ENCODE results near the gene BTBD2.

Gene BTBD2

GRCh38 chr19:2048959-2049740 is 33.6 kb upstream of the BTBD2 start:
- DNase-seq (ENCODE audit: extremely low spot score): no peak
- ChIA-PET POLR2A (interaction anchor here (0.9 to 1.4 kb wide), 2 partner anchors 11 to 14 kb away, joined by 4 to 10 read pairs; no protein-coding TSS in a partner anchor), CTCF (interaction anchor here (0.6 kb wide), 1 partner anchor 104 kb away, joined by 4 read pairs; no protein-coding TSS in a partner anchor)
- no peak for TF ChIP-seq ZNF384 (IDR thresholded peaks at IDR 0.05)
- TF ChIP-seq PKNOX1 (IDR thresholded peaks at IDR 0.05): no peak
- TF ChIP-seq HDGF (IDR thresholded peaks at IDR 0.05; ENCODE audit: borderline replicate concordance): no peak
- TF ChIP-seq L3MBTL2 (conservative IDR thresholded peaks at IDR 0.05): no peak
- no peak for TF ChIP-seq ARNT (IDR thresholded peaks at IDR 0.05)
- no peak for TF ChIP-seq FOXK2 (IDR thresholded peaks at IDR 0.05)
- no peak for TF ChIP-seq LEF1 (IDR thresholded peaks at IDR 0.05; ENCODE audit: borderline replicate concordance)
- no peak for TF ChIP-seq FOXM1 (IDR thresholded peaks at IDR 0.05; ENCODE audit: borderline replicate concordance)
- no peak for TF ChIP-seq SUZ12 (IDR thresholded peaks at IDR 0.05)
- no peak for TF ChIP-seq BHLHE40 (IDR thresholded peaks at IDR 0.05; ENCODE audit: borderline replicate concordance)
- no peak for TF ChIP-seq FOXA1 (IDR thresholded peaks at IDR 0.05)
- TF ChIP-seq CTBP1 (IDR thresholded peaks at IDR 0.05; ENCODE audit: borderline replicate concordance): no peak
- TF ChIP-seq TARDBP (IDR thresholded peaks at IDR 0.05): no peak
- TF ChIP-seq NFRKB (IDR thresholded peaks at IDR 0.05): no peak
- no peak for TF ChIP-seq ELF4 (IDR thresholded peaks at IDR 0.05)
- no peak for TF ChIP-seq SP1 (IDR thresholded peaks at IDR 0.05)

DNA sequence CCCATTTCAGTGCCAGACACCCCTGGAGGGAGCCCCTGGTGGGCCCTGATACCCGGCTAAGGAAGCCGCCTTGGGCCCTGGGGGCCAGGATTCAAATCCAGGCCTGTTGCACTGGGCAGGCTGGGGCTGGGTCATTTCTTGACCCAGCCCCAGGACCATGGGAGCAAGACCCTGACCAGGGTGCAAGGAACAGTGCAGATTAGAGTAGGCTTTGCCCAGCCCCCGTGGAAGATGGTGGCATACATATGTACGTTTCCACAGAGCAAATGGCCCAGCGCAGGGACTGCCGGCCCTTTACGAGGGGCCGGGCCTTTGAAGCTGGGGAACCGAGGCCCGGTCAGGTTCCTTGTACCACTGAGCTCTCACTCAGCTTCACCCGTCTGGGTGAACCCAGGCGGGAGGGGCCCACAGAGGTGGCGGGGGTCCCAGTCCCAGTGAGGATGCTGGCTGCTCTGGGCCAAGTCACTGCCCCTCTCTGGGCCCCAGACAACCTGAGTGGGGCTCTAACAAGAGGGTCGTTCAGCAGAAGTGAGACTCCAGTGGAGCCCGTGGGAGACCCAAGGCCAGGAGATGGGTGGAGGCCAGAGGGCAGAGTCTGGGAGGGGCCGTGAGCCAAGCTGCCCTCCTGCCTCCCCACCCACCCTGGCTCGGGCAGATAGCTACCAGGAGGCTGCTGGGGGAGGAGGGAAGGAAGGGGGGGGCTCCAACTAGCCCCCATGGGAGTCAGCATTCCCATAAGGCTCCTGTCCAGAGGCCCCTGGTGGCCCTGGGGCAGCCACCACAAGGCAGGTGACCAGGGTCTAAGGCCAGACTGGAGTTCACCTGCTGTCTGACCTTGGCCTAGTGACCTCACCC is 32.8 kb upstream of the BTBD2 start:
- DNase-seq (ENCODE audit: extremely low spot score): no peak
- ChIA-PET CTCF (no interaction called here), POLR2A (interaction anchor here (0.9 to 1.4 kb wide), 3 partner anchors 11 to 13 kb away, joined by 4 to 10 read pairs (median 6); no protein-coding TSS in a partner anchor)
- TF ChIP-seq TARDBP (IDR thresholded peaks at IDR 0.05): no peak
- no peak for TF ChIP-seq FOXA1 (IDR thresholded peaks at IDR 0.05)
- no peak for TF ChIP-seq HDGF (IDR thresholded peaks at IDR 0.05; ENCODE audit: borderline replicate concordance)
- no peak for TF ChIP-seq FOXK2 (IDR thresholded peaks at IDR 0.05)
- TF ChIP-seq ELF4 (IDR thresholded peaks at IDR 0.05): no peak
- no peak for TF ChIP-seq NFRKB (IDR thresholded peaks at IDR 0.05)
- TF ChIP-seq CTBP1 (IDR thresholded peaks at IDR 0.05; ENCODE audit: borderline replicate concordance): no peak

- POLR2A ChIA-PET: interaction anchor here (1.3 kb wide), 1 partner anchor 12 kb away, joined by 6 read pairs; no protein-coding TSS in a partner anchor
- no peak for DNase-seq (ENCODE audit: extremely low spot score)
- CTCF ChIA-PET: no interaction called here
- TF ChIP-seq HDGF (IDR thresholded peaks at IDR 0.05; ENCODE audit: borderline replicate concordance): no peak
- TF ChIP-seq LEF1 (IDR thresholded peaks at IDR 0.05; ENCODE audit: borderline replicate concordance): no peak
- TF ChIP-seq FOXM1 (IDR thresholded peaks at IDR 0.05; ENCODE audit: borderline replicate concordance): no peak
- TF ChIP-seq L3MBTL2 (conservative IDR thresholded peaks at IDR 0.05): no peak
Measured at GRCh38 chr19:2047449-2048103, 32.1 kb upstream of the BTBD2 start.

- POLR2A ChIA-PET: interaction anchor here (1.3 kb wide), 1 partner anchor 12 kb away, joined by 6 read pairs; no protein-coding TSS in a partner anchor
- no peak for TF ChIP-seq PKNOX1 (IDR thresholded peaks at IDR 0.05)
- TF ChIP-seq LEF1 (IDR thresholded peaks at IDR 0.05; ENCODE audit: borderline replicate concordance): no peak
- no peak for DNase-seq (ENCODE audit: extremely low spot score)
- CTCF ChIA-PET: no interaction called here
Measured at GRCh38 chr19:2047076-2047448, 31.5 kb upstream of the BTBD2 start.

DNA sequence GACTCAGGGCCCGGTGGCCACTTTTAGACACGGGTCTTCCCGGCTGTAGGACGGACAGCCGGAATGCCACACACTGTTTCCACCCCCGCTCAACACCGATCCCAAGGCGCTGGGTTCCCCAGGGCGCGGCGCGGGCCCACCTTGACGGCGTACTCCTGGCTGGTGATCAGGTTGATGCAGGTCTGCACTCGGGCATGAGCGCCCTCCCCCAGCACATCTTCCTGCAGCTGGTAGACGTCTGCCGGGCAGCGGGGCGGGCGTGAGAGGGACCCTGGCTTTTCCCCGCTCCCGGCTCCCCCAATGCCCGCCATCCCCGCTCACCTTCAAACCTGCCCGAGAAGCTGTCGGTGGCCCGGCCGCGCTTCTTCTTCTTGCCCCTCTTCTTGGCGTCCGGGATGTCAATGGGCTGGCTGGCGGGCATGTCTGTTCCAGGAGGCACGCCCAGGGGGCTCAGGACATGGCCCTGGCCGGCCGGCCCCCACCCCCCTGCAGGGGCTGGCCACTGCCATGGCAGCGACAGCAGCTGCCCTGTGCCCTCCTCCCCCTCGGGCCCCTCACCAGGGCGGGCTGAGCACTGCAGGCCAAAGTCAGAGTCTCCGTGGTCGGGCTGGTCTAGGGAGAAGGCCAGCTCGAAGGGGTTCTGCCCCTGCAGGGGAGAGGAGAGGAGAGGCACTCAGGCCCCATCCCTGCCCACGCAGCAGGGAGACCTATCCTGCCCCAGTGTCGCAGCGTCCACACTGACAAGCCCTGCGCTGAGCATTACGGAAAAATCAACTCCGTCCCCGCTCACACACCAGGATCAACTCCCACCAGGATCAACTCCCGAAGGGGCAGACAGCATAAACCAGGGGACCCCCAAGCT is 30.8 kb upstream of the BTBD2 start:
- ChIA-PET POLR2A (no interaction called here), CTCF (no interaction called here)
- DNase-seq (ENCODE audit: extremely low spot score): no peak
- no peak for TF ChIP-seq CTBP1 (IDR thresholded peaks at IDR 0.05; ENCODE audit: borderline replicate concordance)
- no peak for TF ChIP-seq FOXM1 (IDR thresholded peaks at IDR 0.05; ENCODE audit: borderline replicate concordance)

- ChIA-PET POLR2A (no interaction called here), CTCF (no interaction called here)
- DNase-seq (ENCODE audit: extremely low spot score): no peak
- TF ChIP-seq FOXK2 (IDR thresholded peaks at IDR 0.05): no peak
- TF ChIP-seq PKNOX1 (IDR thresholded peaks at IDR 0.05): no peak
- TF ChIP-seq SP1 (IDR thresholded peaks at IDR 0.05): no peak
- TF ChIP-seq NFRKB (IDR thresholded peaks at IDR 0.05): no peak
- TF ChIP-seq ARNT (IDR thresholded peaks at IDR 0.05): no peak
- no peak for TF ChIP-seq FOXM1 (IDR thresholded peaks at IDR 0.05; ENCODE audit: borderline replicate concordance)
- no peak for TF ChIP-seq ZNF384 (IDR thresholded peaks at IDR 0.05)
- TF ChIP-seq SUZ12 (IDR thresholded peaks at IDR 0.05): no peak
- TF ChIP-seq ELF4 (IDR thresholded peaks at IDR 0.05): no peak
- no peak for TF ChIP-seq BHLHE40 (IDR thresholded peaks at IDR 0.05; ENCODE audit: borderline replicate concordance)
- no peak for TF ChIP-seq CTBP1 (IDR thresholded peaks at IDR 0.05; ENCODE audit: borderline replicate concordance)
- no peak for TF ChIP-seq TARDBP (IDR thresholded peaks at IDR 0.05)
- no peak for TF ChIP-seq LEF1 (IDR thresholded peaks at IDR 0.05; ENCODE audit: borderline replicate concordance)
- no peak for TF ChIP-seq L3MBTL2 (conservative IDR thresholded peaks at IDR 0.05)
- TF ChIP-seq FOXA1 (IDR thresholded peaks at IDR 0.05): no peak
- no peak for TF ChIP-seq HDGF (IDR thresholded peaks at IDR 0.05; ENCODE audit: borderline replicate concordance)
Measured at GRCh38 chr19:2045501-2046045, 30.1 kb upstream of the BTBD2 start.

All from HEK293T (cell line).